Kidney (tissue), 14 donors: ENCODE results near the gene CEP57L1. TPM values are rescaled to one million over a fixed set of nuclear protein-coding genes. Genes with fewer than 3 reads are reported as not detected.
A peak's percentile ranks its signal among the peaks of the same experiment; 100 is the strongest.

Source experiments
- DNase-seq, 5 donors: peaks; one replicate each; pipeline ENCODE4 v3.0.0-alpha.2; 2013 to 2020
- FAIRE-seq: peaks from 2 replicates; lab custom pipeline; 2012; peaks lifted over from hg19 to GRCh38; lab: Jason Lieb, UNC
- H3K27ac ChIP-seq, 2 donors: one replicate each; pipeline ENCODE4 v1.7.0; 2013; ENCODE audit warnings: low read depth in 2 of 2, low read length in 2 of 2, inconsistent platforms in 1 of 2
- H3K27me3 ChIP-seq: one replicate; pipeline ENCODE4 v1.7.1; 2013; ENCODE audit warnings: low read length, inconsistent platforms; ENCODE audit not compliant: control insufficient read depth, insufficient read depth
- H3K36me3 ChIP-seq, 3 donors: one replicate each; pipeline versions ENCODE4 v1.7.0 to v1.7.1; 2013; ENCODE audit warnings: low read length in 3 of 3, control low read depth in 1 of 3, inconsistent platforms in 1 of 3; ENCODE audit not compliant: insufficient read depth in 3 of 3, control insufficient read depth in 2 of 3
- H3K4me1 ChIP-seq, 3 donors: one replicate each; pipeline versions ENCODE4 v1.7.0 to v1.7.1; 2013; ENCODE audit warnings: low read length in 3 of 3, inconsistent platforms in 1 of 3, low read depth in 1 of 3; ENCODE audit not compliant: control insufficient read depth in 2 of 3, insufficient read depth in 2 of 3
- H3K4me3 ChIP-seq, 3 donors: one replicate each; pipeline versions ENCODE4 v1.7.0 to v1.8.1; 2013; ENCODE audit warnings: low read length in 3 of 3, control low read depth in 1 of 3, inconsistent platforms in 1 of 3
- H3K9ac ChIP-seq, 3 donors: one replicate each; pipeline versions ENCODE4 v1.7.0 to v1.7.1; 2013; ENCODE audit warnings: low read length in 3 of 3, control low read depth in 1 of 3, inconsistent platforms in 1 of 3
- H3K9me3 ChIP-seq, 3 donors: one replicate each; pipeline versions ENCODE4 v1.7.0 to v1.7.1; 2013; ENCODE audit warnings: low read length in 3 of 3, control low read depth in 1 of 3, inconsistent platforms in 1 of 3; ENCODE audit not compliant: control insufficient read depth in 2 of 3, insufficient read depth in 1 of 3
- intact Hi-C: fragments of 100-400 bp; cut with DNase I; formaldehyde crosslinking; loops from one replicate; pipeline ENCODE4 v1.11.1; 2022
- polyA plus RNA-seq: library from polyadenylated mRNA; stranded (reverse); fragments of 350-450 nt; fragmentation: Illumina TruSeq; extraction: RNeasy Lipid Tissue Mini Kit (QIAGEN cat#74804); gene quantifications from one replicate; pipeline ENCODE4 v1.2.3, GENCODE V29; 2014; ENCODE audit warnings: low read depth, low replicate concordance; ENCODE audit not compliant: insufficient read depth
- total RNA-seq: library from RNA; stranded (reverse); fragmentation: NEBNext Ultra II Directional; extraction: Animal tissue kit (Norgen Biotek cat#: 25700); gene quantifications from one replicate; pipeline ENCODE4 v1.2.1, GENCODE V29; 2021
- TF ChIP-seq, protein P1 (sequence below): IDR thresholded peaks from 3 replicates; pipeline ENCODE4 v1.5.1; 2012; ENCODE audit warnings: mild to moderate bottlenecking, moderate library complexity, borderline replicate concordance; ENCODE audit not compliant: insufficient read depth; ENCODE audit errors: extremely low read depth
- donor health status: control.
- donor health status: control.
- donor health status: control.
- donor health status: control.
- donor health status: control.
- donor health status: DM: yes; HTN: yes; CAD: no.
- donor health status: Normal renal cell carcinoma (clear cell type).

Gene CEP57L1
- total and polyA plus RNA-seq, 2 donors from 2014 or later, result 6.3 to 10.6 TPM

DNA sequence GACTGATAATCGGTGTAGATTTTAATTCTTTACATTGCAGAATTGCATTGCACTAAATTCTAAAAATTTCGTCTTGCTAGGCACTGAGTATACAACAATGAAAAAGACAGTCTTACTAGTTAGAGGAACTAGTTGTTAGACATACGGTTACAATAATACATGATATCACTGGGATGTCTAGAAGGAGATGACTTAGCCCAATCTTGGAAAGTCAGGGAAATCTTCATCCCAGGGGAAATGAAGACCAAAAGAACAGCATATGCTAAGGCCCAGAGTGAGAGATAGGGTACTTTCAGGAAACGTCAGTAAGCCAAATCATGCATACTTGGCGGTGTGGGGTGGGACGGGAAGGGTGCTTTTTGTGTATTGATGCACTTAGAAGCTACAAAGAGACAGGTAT, 901 bp downstream of the CEP57L1 start:
- peaks cover 0 to 8% (median 3%) of the 10 kb centered on the region in 3 donors for H3K4me1 ChIP-seq
- H3K4me3 ChIP-seq, result peak overlapping the region; percentile 91 to 97 (median 94)
- no peaks in the 10 kb centered on the region for H3K36me3 ChIP-seq
- intact Hi-C loops, result no loop called here
- H3K27me3 ChIP-seq, result no peaks in the 10 kb centered on the region
- TF ChIP-seq, protein P1, sequence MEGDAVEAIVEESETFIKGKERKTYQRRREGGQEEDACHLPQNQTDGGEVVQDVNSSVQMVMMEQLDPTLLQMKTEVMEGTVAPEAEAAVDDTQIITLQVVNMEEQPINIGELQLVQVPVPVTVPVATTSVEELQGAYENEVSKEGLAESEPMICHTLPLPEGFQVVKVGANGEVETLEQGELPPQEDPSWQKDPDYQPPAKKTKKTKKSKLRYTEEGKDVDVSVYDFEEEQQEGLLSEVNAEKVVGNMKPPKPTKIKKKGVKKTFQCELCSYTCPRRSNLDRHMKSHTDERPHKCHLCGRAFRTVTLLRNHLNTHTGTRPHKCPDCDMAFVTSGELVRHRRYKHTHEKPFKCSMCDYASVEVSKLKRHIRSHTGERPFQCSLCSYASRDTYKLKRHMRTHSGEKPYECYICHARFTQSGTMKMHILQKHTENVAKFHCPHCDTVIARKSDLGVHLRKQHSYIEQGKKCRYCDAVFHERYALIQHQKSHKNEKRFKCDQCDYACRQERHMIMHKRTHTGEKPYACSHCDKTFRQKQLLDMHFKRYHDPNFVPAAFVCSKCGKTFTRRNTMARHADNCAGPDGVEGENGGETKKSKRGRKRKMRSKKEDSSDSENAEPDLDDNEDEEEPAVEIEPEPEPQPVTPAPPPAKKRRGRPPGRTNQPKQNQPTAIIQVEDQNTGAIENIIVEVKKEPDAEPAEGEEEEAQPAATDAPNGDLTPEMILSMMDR, result no peak
- no peak overlapping the region for H3K27ac ChIP-seq
- no peaks in the 10 kb centered on the region for H3K9me3 ChIP-seq
- FAIRE-seq (no peak), DNase-seq (no peak)
- peak overlapping the region in 2 of 3 donors; percentile 90 to 97 for H3K9ac ChIP-seq

DNA sequence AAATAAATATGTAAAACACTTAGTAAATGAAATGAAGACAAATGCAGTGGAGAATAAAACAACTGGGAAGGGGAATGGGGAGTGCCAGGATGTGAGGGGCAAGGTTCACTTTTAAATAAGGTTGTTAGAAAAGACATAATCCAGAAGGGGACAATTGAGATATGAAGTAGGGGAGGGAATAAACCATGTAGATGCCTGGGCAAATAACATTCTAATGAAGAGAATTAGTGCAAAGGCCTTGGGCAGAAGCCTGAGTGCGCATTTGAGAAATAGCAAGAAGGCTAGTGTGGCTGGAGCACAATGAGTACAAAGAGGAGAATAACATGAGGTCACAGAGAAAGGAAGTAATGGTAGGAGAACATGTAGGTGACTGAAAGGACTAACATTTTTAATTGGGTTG, 2.4 kb downstream of the CEP57L1 start:
- Histone ChIP-seq H3K9me3 (no peaks in the 10 kb centered on the region), H3K36me3 (no peaks in the 10 kb centered on the region), H3K9ac (no peak overlapping the region), H3K27ac (no peak overlapping the region), H3K4me3 (no peak overlapping the region), H3K4me1 (peaks cover 0 to 3% (median 3%) of the 10 kb centered on the region in 3 donors), H3K27me3 (no peaks in the 10 kb centered on the region)
- no peak for DNase-seq
- intact Hi-C loops, result no loop called here
- FAIRE-seq, result no peak
- TF ChIP-seq, protein P1, result no peak

DNA sequence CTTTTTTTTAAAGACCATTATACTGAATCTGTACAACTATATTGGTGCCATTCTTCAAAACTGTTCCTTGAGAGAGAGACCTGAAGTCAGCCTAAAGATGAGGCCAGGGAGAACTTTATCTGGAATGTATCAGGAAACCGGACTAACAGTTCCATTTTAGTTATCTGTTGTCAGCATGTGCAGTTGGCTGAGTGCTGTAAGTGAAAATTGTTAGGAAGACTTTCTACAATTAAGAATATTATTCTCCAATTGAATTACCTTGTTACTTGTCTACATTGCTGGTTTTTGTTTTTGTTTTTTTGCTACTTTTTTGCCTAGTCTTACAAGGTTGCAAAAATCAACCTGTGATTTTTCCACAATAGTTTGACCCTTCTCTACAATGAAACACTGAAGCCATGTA, 7.5 kb downstream of the CEP57L1 start:
- H3K4me1 ChIP-seq, result no peaks in the 10 kb centered on the region
- no peak for FAIRE-seq
- H3K27ac ChIP-seq, result no peak overlapping the region
- DNase-seq, result no peak
- H3K9me3 ChIP-seq, result no peaks in the 10 kb centered on the region
- H3K27me3 ChIP-seq, result no peaks in the 10 kb centered on the region
- H3K36me3 ChIP-seq, result no peaks in the 10 kb centered on the region
- TF ChIP-seq, protein P1, result no peak
- H3K4me3 ChIP-seq, result no peak overlapping the region
- intact Hi-C loops, result no loop called here
- H3K9ac ChIP-seq, result no peak overlapping the region

DNA sequence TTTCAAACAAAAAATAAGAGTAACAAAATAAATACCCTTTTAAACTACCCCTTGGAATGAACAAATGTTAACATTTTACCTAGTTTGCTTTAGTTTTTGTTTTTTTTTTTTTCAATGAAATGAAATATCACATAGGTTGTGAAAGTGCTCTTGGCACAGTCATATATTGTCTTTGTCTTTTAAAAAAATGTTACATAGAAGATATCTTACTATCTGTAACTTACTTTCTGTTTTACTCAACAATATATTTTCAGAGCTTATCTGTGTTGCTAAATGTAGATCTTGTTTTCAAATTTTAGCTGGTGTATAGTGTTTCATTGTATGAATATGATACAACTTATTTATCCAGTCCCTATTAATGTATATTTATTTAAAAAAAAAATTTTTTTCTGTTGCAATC, 8.6 kb downstream of the CEP57L1 start:
- no peak overlapping the region for H3K9ac ChIP-seq
- no peak overlapping the region for H3K27ac ChIP-seq
- no peaks in the 10 kb centered on the region for H3K36me3 ChIP-seq
- TF ChIP-seq, protein P1, result no peak
- intact Hi-C loops, result no loop called here
- FAIRE-seq (peak; percentile 69), DNase-seq (no peak)
- no peak overlapping the region for H3K4me3 ChIP-seq
- no peaks in the 10 kb centered on the region for H3K27me3 ChIP-seq
- no peaks in the 10 kb centered on the region for H3K9me3 ChIP-seq
- no peaks in the 10 kb centered on the region for H3K4me1 ChIP-seq
